Measurements from ENCODE around the gene RPL36. TPM values are rescaled to one million over a fixed set of nuclear protein-coding genes. Genes with fewer than 3 reads are reported as not detected.
A peak's percentile ranks its signal among the peaks of the same experiment; 100 is the strongest.

RPL36 gene
- total and polyA plus RNA-seq, 9 of the 15 experiments (the other 6 are each of a cell fraction or from before 2014, with no cell fraction given): 350 to 3,412 (median 1,507) TPM

GRCh38 chr19:5718579-5719273 is 28.6 kb downstream of the RPL36 start (continued):
- TF ChIP-seq SRSF9 (IDR thresholded peaks at IDR 0.05; ENCODE audit: borderline replicate concordance, low read depth, low read length) (no peak), ZNF12 (CRISPR knock-in tag; IDR thresholded peaks at IDR 0.05) (no peak), DMBX1 (CRISPR knock-in tag; IDR thresholded peaks at IDR 0.05; ENCODE audit: borderline replicate concordance) (no peak; the same call in 1 of the 2 replicates), NFE2 (IDR thresholded peaks at IDR 0.05; ENCODE audit: low read depth) (peak; percentile 63), TBP (optimal IDR thresholded peaks at IDR 0.05; ENCODE audit: low read depth, low read length) (peak; percentile 80), SIN3B (IDR thresholded peaks at IDR 0.05; ENCODE audit: low read depth) (no peak), MAFG (tag; conservative IDR thresholded peaks at IDR 0.05) (peak; percentile 36; the same call in 1 of the 2 replicates), DLX4 (CRISPR knock-in tag; IDR thresholded peaks at IDR 0.05) (no peak), ZFX (CRISPR knock-in tag; IDR thresholded peaks at IDR 0.05) (peak; percentile 64), CBFA2T3 (IDR thresholded peaks at IDR 0.05) (no peak), ATF2 (CRISPR knock-in tag; IDR thresholded peaks at IDR 0.05) (peak; percentile 51; the same call in 1 of the 2 replicates), ZNF696 (CRISPR knock-in tag; conservative IDR thresholded peaks at IDR 0.05) (no peak), ZNF75A (CRISPR knock-in tag; IDR thresholded peaks at IDR 0.05) (no peak), U2AF2 (optimal IDR thresholded peaks at IDR 0.05; ENCODE audit: low read depth, low read length) (no peak), ELK1 (CRISPR knock-in tag; IDR thresholded peaks at IDR 0.05) (no peak), RAD21 (CRISPR knock-in tag; conservative IDR thresholded peaks at IDR 0.05 in 1 of 2, IDR thresholded peaks at IDR 0.05 in 1 of 2) (peak; percentile 4 to 13; a peak in 1 of 4 replicates), ZNF445 (CRISPR knock-in tag; IDR thresholded peaks at IDR 0.05; ENCODE audit: low read depth) (0 out of 2 replicates have a peak, but pooled peaks have one; percentile 6), ZBTB11 (CRISPR knock-in tag; IDR thresholded peaks at IDR 0.05) (no peak), BCOR (IDR thresholded peaks at IDR 0.05) (no peak), ZNF224 (CRISPR knock-in tag; IDR thresholded peaks at IDR 0.05) (no peak), NBN (IDR thresholded peaks at IDR 0.05; ENCODE audit: low read depth) (no peak; the same call in 1 of the 2 replicates), USF1 (CRISPR knock-in tag; IDR thresholded peaks at IDR 0.05) (no peak)

Measured in K562 (cell line).